ENCODE measurements around the gene DZIP3.
"Not testable (repeated sequence)": the region's sequence is repeated elsewhere in the genome, so short reads cannot be mapped to it uniquely, and the experiment has no call there.

DZIP3 gene

DNA sequence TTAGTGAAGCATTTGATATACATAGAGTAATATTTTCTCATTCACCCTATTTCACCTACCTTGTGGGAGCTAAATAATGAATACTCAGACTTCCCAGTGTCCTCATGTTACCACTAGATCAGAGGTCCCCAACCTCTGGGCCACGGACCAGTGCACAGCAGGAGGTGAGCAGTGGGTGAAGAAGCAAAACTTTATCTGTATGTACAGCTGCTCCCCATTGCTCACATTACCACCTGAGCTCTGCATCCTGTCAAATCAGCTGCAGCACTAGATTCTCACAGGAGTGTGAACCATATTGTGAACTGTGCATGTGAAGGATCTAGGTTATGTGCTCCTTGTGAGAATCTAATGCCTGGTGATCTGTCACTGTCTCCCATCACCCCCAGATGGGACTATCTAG is 88.3 kb downstream of the DZIP3 start:
- no peak for DNase-seq (ENCODE audit: low read depth)

DNA sequence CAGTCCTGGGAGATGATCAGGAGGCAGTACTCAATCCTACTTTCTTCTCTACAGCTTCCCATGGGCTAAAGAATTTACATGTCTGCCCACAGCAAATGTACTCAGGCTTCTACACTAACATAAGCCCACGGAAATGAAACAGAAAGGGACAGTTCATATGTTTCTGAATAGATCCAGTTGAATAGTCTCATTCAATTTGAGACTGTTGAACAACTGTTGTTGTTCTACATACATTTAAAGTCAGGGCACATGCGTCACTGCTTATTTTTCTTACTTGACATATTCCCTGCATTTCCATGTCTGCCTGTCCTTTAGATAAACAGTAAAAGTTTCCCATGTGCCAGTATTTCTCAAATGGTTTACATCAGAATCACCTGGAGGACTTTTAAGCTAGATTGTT is 102.8 kb downstream of the DZIP3 start:
- DNase-seq (ENCODE audit: low read depth): not testable (repeated sequence)

DNA sequence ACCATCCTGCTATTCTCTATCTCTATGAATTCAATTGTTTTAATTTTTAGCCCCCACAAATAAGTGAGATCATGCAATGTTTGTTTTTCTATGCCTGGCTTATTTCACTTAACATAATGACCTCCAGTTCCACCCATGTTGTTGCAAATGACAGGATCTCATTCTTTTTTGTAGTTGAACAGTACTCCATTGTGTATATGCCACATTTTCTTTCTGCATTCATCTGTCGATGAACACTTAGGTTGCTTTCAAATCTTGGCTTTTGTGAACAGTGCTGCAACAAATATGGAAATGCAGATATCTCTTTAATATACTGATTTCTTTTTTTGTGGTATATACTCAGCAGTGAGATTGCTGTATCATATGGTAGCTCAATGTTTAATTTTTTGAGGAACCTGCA is 108.9 kb downstream of the DZIP3 start:
- DNase-seq (ENCODE audit: low read depth): no peak

DNA sequence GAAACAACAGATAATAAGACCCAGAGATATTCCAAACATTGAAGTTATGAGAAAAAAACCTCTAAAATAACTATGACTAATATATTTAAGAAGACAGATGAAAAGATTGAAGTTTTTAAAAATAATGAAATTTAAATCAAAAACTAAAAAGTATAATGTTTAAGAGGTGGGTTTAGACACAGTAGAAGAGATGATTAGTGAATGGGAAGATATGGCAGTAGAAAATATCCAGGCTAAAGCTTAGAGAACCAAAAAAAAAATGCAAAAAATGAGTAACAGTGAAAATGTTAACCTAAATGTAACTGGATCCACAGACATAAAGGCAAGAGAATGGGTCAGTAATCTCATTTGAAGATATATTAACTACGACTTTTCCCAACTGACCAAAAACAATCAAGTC is 115.5 kb downstream of the DZIP3 start:
- no peak for DNase-seq (ENCODE audit: low read depth)

DNA sequence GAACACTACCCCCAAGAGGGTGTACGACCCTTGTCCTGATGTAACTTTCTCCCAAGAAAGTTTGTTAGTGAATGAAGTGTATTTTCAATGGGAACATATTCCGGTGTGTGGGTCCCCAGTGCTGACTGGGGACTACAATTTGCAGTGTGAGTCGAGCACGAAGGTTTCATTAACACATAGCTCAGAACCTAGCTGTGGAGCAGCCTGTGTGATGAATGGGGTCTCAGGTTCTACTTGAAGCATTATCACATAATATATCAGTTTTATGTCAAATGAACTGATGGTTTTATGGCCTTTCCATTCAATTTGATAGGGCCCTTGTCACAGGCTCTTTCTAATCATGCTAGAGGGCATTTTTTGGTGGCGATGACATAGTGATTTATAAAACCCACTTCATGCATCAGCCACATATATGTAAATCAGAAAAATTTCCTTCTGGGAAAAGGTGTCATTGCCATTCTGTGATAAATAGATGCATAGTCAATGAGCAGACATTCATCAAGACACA is 123.5 kb downstream of the DZIP3 start:
- no peak for DNase-seq (ENCODE audit: low read depth)

DNA sequence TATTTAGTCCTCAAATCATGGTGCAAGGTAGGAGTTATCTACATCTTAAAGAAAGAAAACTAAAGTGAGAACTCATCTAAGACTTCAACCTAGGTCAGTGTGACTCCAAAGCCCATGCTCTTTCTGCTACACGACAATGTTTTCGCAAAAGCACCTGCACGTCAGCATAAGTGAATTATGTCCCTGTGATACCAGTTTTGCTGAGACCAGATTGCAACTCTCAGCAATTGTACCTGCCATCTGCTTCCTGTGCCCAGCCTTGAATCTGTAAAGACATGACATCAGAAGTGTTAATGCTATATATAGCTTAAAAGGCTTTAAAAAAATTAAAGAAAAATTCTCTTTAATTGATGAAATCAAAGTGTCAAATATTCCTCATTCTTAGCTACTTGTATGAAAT is 124.3 kb downstream of the DZIP3 start:
- no peak for DNase-seq (ENCODE audit: low read depth)

DNA sequence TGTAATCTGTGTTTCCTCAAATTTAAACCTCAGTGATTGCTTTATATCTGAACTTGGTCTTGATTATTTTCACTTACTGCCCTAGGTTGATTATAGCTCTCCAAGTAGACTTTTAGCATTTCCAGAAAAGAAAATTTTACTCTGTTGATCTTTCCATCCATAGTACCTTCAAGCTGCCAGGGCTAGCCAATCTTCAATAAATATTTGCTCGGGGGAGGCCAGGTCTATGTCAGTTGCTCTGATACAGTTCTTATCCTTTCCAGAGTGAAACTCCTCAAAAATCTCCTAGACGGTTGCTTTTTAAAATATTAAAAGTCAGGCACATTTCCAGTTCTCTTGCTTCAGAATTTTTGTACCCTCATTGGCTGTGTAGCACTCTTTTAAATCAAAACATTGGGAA is 128.9 kb downstream of the DZIP3 start:
- DNase-seq (ENCODE audit: low read depth): no peak

DNA sequence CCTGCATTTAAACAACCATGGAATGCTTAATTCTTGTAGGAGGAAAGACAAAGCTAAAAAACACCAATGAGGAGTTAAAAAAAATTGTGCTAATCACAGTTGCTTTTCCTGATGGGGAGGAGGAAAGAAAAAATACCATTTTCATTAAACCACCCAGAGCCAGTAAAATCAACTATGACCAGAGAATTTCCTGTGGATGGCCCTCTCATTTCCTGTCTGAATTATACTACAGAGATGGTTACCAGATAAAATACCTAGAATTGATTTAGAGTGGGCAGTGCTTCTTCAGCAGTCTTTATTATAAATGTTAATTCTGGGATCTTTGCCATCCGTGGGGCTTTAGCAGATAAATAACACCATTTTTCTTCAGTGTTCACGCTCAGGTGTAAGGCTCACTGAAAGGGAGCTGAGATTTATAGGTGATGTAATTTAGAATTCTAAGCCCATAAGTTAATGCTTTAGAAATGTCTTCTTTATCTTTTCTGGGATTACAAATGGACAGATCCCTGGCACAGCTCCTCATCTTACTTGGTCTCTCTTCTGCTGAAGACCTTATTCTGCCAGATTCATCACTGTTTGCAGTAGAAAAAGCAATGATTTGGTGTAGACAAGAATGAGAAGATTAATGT is 129.8 kb downstream of the DZIP3 start:
- no peak for DNase-seq (ENCODE audit: low read depth)

DNA sequence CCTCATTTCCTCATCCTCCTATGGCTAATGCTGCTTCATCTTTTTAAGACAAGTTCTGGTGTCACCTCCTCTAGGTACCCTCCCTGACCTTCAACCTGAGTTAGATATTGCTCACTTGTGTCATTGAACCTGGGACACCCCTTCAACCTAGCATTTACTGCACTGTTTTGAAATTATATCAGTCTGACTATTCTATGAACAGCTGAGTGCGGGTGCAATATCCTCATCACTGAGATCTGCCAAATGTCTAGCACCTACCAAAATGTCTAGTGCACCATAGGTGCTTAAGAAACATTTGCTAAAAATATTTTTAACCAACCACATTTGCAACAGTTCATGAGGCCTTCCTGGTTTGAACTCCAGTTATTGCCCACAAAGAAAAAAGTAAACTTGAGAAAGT is 133.2 kb downstream of the DZIP3 start:
- no peak for DNase-seq (ENCODE audit: low read depth)

DNA sequence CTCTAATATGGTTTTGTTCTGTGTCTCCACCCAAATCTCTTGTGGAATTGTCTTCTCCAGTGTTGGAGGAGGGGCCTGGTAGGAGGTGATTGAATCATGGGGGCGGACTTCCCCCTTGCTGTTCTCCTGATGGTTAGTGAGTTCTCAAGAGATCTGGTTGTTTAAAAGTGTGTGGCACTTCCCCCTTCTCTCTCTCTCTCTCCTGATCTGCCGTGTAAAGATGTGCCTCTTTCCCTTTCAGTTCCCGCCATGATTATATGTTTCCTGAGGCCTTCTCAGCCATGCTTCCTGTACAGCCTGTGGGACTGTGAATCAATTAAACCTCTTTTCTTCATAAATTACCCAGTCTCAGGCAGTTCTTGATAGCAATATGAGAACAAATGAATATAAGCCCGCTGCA is 134.6 kb downstream of the DZIP3 start:
- DNase-seq (ENCODE audit: low read depth): no peak

DNA sequence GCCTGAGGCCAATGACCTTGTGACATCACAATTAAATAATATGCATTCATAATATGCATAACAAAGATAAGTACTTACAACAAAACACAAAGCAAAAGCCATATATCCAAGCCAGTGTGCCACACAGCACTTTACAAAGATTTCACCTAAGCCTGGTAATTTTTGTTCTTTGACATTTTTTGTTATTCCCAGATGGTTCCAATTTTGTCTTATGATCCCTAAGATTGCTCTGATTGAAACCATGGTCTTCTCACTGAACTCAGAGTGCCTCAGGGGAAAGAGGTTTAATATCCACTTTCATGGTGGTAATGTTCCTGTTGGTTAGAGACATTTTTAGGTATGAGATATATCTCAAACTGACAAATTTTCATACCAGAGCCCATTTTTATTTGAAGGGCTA is 138.6 kb downstream of the DZIP3 start:
- no peak for DNase-seq (ENCODE audit: low read depth)

DNA sequence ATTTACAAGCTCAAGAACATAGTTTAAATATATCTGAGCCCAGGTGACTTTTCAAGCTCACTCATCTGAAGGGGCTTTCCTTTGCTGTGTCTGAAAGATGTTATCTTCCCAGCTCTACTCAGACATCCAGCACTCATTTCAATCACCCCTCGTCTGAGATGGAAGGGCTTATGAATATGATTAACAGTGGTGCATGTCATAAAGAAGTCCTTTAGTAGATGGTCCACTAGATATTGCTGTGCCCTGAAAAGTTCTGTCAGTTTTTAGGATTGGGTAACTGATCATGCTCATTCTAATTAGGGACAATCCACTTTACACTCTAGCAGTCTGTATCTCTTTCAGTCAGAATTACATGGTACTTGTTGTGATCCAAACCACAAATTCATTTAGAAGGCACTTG is 139.4 kb downstream of the DZIP3 start:
- no peak for DNase-seq (ENCODE audit: low read depth)

DNA sequence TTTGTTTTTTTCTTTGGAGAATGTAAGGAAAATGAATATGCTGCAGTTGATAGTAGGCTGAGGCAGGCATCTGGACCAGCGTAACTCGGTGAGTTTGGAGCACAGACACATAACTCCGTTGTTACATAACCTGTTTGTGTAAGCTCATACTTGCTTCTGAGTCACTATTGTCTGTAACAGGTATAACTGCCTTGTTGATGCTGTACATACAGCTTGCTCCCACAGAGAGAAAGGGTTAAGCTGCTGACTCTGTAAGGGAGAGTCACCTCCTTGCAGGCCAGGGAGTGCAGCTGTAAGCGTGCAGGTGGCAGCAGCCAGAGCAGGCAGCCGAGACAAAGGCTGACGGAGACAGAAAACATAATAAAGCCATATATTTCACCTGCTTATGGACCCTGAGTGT is 147.3 kb downstream of the DZIP3 start:
- DNase-seq (ENCODE audit: low read depth): no peak

DNA sequence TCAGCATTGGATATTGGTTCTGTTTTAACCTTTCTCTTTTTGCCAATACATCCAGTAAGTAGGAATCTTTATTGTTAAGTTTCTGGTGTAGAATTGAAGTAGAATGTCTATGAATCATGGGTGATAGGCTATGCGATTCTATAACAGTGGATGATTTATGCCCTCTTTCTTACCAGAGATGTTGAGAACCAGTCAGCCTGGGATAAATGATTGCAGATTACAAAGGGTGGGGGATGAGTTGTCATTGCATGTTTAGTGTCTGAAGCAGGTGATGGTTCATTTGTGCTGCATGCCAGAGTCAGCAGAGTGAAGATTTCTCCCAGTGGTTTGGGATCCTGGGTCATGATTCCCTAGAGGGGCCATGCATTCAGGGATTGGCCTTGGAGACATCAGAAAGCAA is 153.4 kb downstream of the DZIP3 start:
- DNase-seq (ENCODE audit: low read depth): no peak

Data from stimulated activated CD8-positive, alpha-beta memory T cell treated with anti-CD3 and anti-CD28 coated beads, Interleukin-15, amount 100 ng/mL, for 1 hour (primary cell).